ENCODE data around the gene CFAP43.

DNA sequence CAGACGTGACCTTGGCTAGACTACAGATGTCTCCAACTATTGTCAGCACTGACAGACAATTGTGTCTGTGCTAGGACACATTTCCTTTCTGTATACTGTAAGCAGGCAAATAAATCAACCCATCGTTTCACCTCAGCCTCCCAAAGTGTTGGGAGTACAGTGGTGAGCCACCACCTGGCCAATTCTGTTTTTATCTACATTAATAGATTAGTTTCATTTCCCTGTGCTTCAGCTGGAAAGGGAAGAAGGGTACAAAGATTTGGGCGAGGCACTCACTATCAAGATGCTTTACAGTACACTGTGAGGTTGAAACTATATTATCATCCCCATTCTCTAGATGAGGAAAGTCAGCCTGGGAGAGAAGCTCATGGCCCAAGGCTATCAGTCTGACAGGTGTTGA lies 88.3 kb downstream of the CFAP43 start:
- TF ChIP-seq POLR2AphosphoS5 (IDR thresholded peaks at IDR 0.05; ENCODE audit: low read depth, low read length) (no peak), TAF1 (IDR thresholded peaks at IDR 0.05; ENCODE audit: borderline replicate concordance, insufficient read depth, low read length) (no peak)
- TF ChIP-seq, protein P1, sequence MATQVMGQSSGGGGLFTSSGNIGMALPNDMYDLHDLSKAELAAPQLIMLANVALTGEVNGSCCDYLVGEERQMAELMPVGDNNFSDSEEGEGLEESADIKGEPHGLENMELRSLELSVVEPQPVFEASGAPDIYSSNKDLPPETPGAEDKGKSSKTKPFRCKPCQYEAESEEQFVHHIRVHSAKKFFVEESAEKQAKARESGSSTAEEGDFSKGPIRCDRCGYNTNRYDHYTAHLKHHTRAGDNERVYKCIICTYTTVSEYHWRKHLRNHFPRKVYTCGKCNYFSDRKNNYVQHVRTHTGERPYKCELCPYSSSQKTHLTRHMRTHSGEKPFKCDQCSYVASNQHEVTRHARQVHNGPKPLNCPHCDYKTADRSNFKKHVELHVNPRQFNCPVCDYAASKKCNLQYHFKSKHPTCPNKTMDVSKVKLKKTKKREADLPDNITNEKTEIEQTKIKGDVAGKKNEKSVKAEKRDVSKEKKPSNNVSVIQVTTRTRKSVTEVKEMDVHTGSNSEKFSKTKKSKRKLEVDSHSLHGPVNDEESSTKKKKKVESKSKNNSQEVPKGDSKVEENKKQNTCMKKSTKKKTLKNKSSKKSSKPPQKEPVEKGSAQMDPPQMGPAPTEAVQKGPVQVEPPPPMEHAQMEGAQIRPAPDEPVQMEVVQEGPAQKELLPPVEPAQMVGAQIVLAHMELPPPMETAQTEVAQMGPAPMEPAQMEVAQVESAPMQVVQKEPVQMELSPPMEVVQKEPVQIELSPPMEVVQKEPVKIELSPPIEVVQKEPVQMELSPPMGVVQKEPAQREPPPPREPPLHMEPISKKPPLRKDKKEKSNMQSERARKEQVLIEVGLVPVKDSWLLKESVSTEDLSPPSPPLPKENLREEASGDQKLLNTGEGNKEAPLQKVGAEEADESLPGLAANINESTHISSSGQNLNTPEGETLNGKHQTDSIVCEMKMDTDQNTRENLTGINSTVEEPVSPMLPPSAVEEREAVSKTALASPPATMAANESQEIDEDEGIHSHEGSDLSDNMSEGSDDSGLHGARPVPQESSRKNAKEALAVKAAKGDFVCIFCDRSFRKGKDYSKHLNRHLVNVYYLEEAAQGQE (IDR thresholded peaks at IDR 0.05; ENCODE audit: insufficient read depth in 1 of 2, low read depth in 2 of 2, low read length in 2 of 2): no peak

All from PFSK-1 (cell line).